SK-N-SH (cell line): ENCODE results near the gene GRK3.

Experiments
- CTCF ChIP-seq: fragments of 200-600 bp; sonication (generic); IDR thresholded peaks from 2 replicates; pipeline ENCODE4 v1.6.1; 2017; ENCODE audit warnings: antibody characterized with exemption, mild to moderate bottlenecking, moderate library complexity
- EP300 ChIP-seq, 2 experiments: IDR thresholded peaks; 2 replicates each; pipeline versions ENCODE4 v1.4.0 to v1.6.1; 2012; ENCODE audit warnings: borderline replicate concordance in 1 of 2, low read depth in 1 of 2, low read length in 1 of 2
- GATA2 ChIP-seq: sonication (generic); formaldehyde crosslinking; IDR thresholded peaks from 2 replicates; pipeline ENCODE4 v1.5.0; 2020; ENCODE audit warnings: mild to moderate bottlenecking, missing genetic modification reagents
- MAX ChIP-seq: IDR thresholded peaks from 2 replicates; pipeline ENCODE4 v1.4.0; 2012; ENCODE audit warnings: low read depth
- MEF2A ChIP-seq: IDR thresholded peaks from 2 replicates; pipeline ENCODE4 v1.4.0; 2012; ENCODE audit warnings: low read depth, borderline replicate concordance
- NRF1 ChIP-seq: IDR thresholded peaks from 2 replicates; pipeline ENCODE4 v1.6.1; 2012; ENCODE audit warnings: low read depth, mild to moderate bottlenecking, low read length
- POLR2AphosphoS5 ChIP-seq: IDR thresholded peaks from 2 replicates; pipeline ENCODE4 v1.6.1; 2012; ENCODE audit warnings: low read depth, low read length
- RCOR1 ChIP-seq: fragments of 150-350 bp; IDR thresholded peaks from 2 replicates; pipeline ENCODE4 v1.6.1; 2017; ENCODE audit warnings: antibody characterized with exemption, low read length
- TAF1 ChIP-seq: IDR thresholded peaks from 2 replicates; pipeline ENCODE4 v1.6.1; 2012; ENCODE audit warnings: low read depth, mild to moderate bottlenecking, low read length, moderate library complexity, borderline replicate concordance
- USF1 ChIP-seq: IDR thresholded peaks from 2 replicates; pipeline ENCODE4 v1.4.0; 2012; ENCODE audit warnings: low read depth, borderline replicate concordance
- YY1 ChIP-seq: IDR thresholded peaks from 2 replicates; pipeline ENCODE4 v1.4.0; 2012; ENCODE audit warnings: low read depth, mild to moderate bottlenecking
- TF ChIP-seq, protein P1 (sequence below): IDR thresholded peaks from 2 replicates; pipeline ENCODE4 v1.6.1; 2012; ENCODE audit warnings: mild to moderate bottlenecking, low read depth, low read length, moderate library complexity

GRCh38 chr22:25546751-25547150 lies 17.7 kb upstream of the GRK3 start:
- TF ChIP-seq TAF1 (no peak), MAX (no peak), CTCF (no peak), YY1 (no peak), USF1 (no peak), POLR2AphosphoS5 (no peak), GATA2 (CRISPR knock-in tag) (no peak), EP300 (IDR thresholded peaks at IDR 0.05; ENCODE audit: borderline replicate concordance in 1 of 2, low read depth in 1 of 2, low read length in 1 of 2) (no peak), NRF1 (no peak), MEF2A (no peak), RCOR1 (no peak)
- TF ChIP-seq, protein P1, sequence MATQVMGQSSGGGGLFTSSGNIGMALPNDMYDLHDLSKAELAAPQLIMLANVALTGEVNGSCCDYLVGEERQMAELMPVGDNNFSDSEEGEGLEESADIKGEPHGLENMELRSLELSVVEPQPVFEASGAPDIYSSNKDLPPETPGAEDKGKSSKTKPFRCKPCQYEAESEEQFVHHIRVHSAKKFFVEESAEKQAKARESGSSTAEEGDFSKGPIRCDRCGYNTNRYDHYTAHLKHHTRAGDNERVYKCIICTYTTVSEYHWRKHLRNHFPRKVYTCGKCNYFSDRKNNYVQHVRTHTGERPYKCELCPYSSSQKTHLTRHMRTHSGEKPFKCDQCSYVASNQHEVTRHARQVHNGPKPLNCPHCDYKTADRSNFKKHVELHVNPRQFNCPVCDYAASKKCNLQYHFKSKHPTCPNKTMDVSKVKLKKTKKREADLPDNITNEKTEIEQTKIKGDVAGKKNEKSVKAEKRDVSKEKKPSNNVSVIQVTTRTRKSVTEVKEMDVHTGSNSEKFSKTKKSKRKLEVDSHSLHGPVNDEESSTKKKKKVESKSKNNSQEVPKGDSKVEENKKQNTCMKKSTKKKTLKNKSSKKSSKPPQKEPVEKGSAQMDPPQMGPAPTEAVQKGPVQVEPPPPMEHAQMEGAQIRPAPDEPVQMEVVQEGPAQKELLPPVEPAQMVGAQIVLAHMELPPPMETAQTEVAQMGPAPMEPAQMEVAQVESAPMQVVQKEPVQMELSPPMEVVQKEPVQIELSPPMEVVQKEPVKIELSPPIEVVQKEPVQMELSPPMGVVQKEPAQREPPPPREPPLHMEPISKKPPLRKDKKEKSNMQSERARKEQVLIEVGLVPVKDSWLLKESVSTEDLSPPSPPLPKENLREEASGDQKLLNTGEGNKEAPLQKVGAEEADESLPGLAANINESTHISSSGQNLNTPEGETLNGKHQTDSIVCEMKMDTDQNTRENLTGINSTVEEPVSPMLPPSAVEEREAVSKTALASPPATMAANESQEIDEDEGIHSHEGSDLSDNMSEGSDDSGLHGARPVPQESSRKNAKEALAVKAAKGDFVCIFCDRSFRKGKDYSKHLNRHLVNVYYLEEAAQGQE: no peak
